Measurements from ENCODE around the gene TMEM35B. TPM values are rescaled to one million over a fixed set of nuclear protein-coding genes. Genes with fewer than 3 reads are reported as not detected.

Gene TMEM35B
- total and polyA plus RNA-seq, 9 of the 15 experiments (the other 6 are each of a cell fraction or from before 2014, with no cell fraction given) = 11.4 to 142 (median 21.4) TPM

DNA sequence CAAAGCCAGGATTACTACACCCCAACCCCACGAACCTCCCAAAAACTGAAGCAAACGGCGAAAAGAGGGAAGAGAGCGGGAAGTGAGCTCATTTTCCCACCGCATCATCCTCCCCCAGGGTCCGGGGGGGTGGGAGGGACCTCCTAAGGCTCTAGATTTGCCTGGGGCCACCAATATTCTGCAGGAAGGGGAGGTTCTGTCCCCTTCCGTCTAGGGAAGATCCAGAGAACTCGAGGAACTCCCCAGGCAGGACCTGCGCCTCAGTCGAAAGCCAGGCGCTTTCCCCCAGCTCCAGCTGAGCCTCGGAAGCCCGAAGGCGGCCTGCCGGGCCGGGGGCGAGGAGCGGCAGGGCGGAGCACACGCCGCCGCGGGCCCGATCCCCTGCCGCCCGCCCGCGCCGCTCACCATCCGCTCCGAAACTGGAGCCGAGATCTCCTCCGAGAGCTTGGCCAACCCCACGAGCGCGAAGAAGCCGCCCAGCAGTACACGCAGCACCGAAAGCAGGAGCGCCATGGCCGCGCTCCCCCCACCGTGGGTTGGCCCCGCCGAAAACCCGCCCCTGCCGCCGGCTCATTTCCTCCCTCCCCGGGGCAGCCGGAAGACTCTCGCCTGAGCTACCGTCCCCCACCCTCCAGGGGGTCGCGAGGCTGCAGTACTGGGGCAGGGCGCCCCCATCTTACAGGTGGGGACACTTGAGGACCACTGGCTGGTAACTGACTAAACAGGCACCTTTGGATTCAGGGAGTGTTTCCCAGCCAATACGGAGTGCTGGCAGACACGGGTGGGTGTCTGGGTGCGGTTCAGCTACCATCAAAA lies at the start of gene TMEM35B (continued):
- TF ChIP-seq, protein P1, sequence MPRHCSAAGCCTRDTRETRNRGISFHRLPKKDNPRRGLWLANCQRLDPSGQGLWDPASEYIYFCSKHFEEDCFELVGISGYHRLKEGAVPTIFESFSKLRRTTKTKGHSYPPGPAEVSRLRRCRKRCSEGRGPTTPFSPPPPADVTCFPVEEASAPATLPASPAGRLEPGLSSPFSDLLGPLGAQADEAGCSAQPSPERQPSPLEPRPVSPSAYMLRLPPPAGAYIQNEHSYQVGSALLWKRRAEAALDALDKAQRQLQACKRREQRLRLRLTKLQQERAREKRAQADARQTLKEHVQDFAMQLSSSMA (CRISPR knock-in tag; IDR thresholded peaks at IDR 0.05) = 0 out of 2 replicates have a peak, but pooled peaks have one; percentile 36
- TF ChIP-seq, protein P2, sequence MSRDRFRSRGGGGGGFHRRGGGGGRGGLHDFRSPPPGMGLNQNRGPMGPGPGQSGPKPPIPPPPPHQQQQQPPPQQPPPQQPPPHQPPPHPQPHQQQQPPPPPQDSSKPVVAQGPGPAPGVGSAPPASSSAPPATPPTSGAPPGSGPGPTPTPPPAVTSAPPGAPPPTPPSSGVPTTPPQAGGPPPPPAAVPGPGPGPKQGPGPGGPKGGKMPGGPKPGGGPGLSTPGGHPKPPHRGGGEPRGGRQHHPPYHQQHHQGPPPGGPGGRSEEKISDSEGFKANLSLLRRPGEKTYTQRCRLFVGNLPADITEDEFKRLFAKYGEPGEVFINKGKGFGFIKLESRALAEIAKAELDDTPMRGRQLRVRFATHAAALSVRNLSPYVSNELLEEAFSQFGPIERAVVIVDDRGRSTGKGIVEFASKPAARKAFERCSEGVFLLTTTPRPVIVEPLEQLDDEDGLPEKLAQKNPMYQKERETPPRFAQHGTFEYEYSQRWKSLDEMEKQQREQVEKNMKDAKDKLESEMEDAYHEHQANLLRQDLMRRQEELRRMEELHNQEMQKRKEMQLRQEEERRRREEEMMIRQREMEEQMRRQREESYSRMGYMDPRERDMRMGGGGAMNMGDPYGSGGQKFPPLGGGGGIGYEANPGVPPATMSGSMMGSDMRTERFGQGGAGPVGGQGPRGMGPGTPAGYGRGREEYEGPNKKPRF (IDR thresholded peaks at IDR 0.05; ENCODE audit: low read depth, low read length) = no peak
- TF ChIP-seq, protein P3, sequence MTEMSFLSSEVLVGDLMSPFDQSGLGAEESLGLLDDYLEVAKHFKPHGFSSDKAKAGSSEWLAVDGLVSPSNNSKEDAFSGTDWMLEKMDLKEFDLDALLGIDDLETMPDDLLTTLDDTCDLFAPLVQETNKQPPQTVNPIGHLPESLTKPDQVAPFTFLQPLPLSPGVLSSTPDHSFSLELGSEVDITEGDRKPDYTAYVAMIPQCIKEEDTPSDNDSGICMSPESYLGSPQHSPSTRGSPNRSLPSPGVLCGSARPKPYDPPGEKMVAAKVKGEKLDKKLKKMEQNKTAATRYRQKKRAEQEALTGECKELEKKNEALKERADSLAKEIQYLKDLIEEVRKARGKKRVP (CRISPR knock-in tag; IDR thresholded peaks at IDR 0.05) = 0 out of 2 replicates have a peak, but pooled peaks have one; percentile 41
- TF ChIP-seq CCNT2 (IDR thresholded peaks at IDR 0.05; ENCODE audit: borderline replicate concordance, extremely low read depth, insufficient read length, low read depth, low read length) (peak; percentile 86), L3MBTL2 (IDR thresholded peaks at IDR 0.05) (peak; percentile 82)
- TF ChIP-seq, protein P4, sequence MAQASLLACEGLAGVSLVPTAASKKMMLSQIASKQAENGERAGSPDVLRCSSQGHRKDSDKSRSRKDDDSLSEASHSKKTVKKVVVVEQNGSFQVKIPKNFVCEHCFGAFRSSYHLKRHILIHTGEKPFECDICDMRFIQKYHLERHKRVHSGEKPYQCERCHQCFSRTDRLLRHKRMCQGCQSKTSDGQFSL (CRISPR knock-in tag; IDR thresholded peaks at IDR 0.05) = peak; percentile 97
- TF ChIP-seq, protein P4 (tag; IDR thresholded peaks at IDR 0.05) = peak in 1 of 2 experiments; percentile 91; a peak in 2 of 4 replicates
- TF ChIP-seq, protein P5, sequence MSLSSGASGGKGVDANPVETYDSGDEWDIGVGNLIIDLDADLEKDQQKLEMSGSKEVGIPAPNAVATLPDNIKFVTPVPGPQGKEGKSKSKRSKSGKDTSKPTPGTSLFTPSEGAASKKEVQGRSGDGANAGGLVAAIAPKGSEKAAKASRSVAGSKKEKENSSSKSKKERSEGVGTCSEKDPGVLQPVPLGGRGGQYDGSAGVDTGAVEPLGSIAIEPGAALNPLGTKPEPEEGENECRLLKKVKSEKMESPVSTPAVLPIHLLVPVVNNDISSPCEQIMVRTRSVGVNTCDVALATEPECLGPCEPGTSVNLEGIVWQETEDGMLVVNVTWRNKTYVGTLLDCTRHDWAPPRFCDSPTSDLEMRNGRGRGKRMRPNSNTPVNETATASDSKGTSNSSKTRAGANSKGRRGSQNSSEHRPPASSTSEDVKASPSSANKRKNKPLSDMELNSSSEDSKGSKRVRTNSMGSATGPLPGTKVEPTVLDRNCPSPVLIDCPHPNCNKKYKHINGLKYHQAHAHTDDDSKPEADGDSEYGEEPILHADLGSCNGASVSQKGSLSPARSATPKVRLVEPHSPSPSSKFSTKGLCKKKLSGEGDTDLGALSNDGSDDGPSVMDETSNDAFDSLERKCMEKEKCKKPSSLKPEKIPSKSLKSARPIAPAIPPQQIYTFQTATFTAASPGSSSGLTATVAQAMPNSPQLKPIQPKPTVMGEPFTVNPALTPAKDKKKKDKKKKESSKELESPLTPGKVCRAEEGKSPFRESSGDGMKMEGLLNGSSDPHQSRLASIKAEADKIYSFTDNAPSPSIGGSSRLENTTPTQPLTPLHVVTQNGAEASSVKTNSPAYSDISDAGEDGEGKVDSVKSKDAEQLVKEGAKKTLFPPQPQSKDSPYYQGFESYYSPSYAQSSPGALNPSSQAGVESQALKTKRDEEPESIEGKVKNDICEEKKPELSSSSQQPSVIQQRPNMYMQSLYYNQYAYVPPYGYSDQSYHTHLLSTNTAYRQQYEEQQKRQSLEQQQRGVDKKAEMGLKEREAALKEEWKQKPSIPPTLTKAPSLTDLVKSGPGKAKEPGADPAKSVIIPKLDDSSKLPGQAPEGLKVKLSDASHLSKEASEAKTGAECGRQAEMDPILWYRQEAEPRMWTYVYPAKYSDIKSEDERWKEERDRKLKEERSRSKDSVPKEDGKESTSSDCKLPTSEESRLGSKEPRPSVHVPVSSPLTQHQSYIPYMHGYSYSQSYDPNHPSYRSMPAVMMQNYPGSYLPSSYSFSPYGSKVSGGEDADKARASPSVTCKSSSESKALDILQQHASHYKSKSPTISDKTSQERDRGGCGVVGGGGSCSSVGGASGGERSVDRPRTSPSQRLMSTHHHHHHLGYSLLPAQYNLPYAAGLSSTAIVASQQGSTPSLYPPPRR (CRISPR knock-in tag; IDR thresholded peaks at IDR 0.05; ENCODE audit: borderline replicate concordance) = 0 out of 2 replicates have a peak, but pooled peaks have one; percentile 45
- TF ChIP-seq, protein P6, sequence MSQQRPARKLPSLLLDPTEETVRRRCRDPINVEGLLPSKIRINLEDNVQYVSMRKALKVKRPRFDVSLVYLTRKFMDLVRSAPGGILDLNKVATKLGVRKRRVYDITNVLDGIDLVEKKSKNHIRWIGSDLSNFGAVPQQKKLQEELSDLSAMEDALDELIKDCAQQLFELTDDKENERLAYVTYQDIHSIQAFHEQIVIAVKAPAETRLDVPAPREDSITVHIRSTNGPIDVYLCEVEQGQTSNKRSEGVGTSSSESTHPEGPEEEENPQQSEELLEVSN (IDR thresholded peaks at IDR 0.05; ENCODE audit: borderline replicate concordance in 1 of 2, extremely low read depth in 1 of 2, insufficient read depth in 1 of 2, insufficient read length in 1 of 2, low read depth in 1 of 2, low read length in 1 of 2, poor library complexity in 1 of 2, severe bottlenecking in 1 of 2) = peak; percentile 18 to 82
